ENCODE measurements around the gene RPRML. TPM values are rescaled to one million over a fixed set of nuclear protein-coding genes. Genes with fewer than 3 reads are reported as not detected.
"Not testable (repeated sequence)": the region's sequence is repeated elsewhere in the genome, so short reads cannot be mapped to it uniquely, and the experiment has no call there.

Gene RPRML
- polyA plus RNA-seq (ENCODE audit: insufficient read length in 4 of 4): not detected

DNA sequence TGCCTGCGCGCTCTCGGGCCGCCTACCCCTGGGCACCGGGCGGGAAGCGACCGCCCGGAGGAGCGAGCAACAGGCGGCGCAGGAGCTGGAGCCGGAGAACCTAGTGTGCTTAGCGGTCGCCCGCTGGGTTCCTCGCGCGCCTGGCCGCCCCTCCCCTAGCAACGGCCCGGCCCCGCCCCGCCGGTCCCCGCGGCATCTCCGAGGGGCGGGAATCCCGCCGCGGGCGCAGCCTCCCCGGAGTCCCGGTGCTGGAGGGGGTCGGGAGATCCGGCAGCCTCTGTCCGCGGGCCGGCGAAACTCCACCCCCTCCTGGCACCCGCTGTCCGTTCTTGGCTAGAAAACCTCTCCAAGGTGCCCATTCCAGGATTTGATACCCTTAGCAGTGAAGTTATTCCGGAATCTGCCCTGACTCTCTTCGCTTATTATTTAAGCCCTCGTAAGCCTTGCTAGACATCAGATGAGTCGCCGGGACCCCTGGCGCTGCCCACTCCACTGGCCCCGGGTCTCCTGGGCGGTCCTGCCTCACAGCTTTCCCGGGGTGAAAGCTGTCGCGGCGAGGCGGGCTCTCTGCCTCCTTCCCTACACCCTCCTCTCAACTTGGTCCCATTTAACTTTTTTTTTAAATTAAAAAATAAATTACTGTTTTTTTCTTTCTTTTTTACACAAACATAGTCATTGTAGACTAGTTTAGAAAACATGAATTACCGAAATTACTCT is at the start of gene RPRML:
RPRML (minus strand) TSS at position 107 of the 717 bp plus-strand sequence. CDS start 246 bp downstream, outside the sequence.
- DNase-seq (ENCODE audit: low read depth in 4 of 4, low spot score in 3 of 4): no peak

- DNase-seq (ENCODE audit: low read depth in 4 of 4, low spot score in 3 of 4): not testable (repeated sequence)
Observed at GRCh38 chr17:47016966-47017365, 37.9 kb upstream of the RPRML start.

GRCh38 chr17:47013341-47013740 is 34.3 kb upstream of the RPRML start:
- no peak for DNase-seq (ENCODE audit: low read depth in 4 of 4, low spot score in 3 of 4)

GRCh38 chr17:47012457-47012856 is 33.4 kb upstream of the RPRML start:
- no peak for DNase-seq (ENCODE audit: low read depth in 4 of 4, low spot score in 3 of 4)

DNA sequence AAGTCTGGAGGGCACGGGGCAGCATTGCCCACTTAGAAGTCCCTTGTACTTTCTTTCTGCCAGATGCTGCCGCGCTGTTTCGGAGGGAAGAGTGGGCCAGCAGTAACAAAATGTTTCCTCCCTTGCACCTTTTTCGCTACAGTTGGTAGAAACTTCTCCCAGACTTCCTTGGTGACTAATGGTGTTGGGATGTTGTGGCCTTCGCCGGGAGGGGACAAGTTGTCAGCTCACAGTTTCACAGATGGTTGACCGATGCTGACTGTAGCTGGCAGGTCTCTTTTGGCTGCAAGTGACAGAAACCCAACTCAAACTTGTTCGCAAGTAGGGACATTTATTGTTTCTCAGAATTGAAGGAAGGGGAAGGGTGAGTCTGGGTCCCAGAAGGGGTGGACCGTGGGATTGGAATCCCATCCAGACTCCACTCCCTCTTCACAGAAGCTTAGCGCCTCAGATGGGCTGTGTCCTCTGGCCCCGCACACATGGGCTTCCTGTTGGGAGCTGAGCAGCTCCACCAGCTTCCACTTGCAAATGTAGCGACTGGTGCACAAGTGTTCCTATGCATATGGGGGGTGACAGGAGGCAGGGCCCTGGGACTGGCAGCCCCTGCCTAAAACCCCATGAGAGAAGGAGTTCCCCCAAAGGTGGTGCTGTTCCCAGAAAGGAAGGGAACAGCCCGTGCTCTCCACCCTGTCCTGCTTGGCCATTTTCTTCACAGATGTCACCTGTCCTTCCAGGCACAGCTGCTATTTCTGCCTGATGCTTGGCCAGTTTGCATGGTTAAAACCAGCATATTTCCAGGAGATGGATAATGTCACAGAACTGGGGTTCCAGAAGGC is 30.9 kb upstream of the RPRML start:
- no peak for DNase-seq (ENCODE audit: low read depth in 4 of 4, low spot score in 3 of 4)

DNA sequence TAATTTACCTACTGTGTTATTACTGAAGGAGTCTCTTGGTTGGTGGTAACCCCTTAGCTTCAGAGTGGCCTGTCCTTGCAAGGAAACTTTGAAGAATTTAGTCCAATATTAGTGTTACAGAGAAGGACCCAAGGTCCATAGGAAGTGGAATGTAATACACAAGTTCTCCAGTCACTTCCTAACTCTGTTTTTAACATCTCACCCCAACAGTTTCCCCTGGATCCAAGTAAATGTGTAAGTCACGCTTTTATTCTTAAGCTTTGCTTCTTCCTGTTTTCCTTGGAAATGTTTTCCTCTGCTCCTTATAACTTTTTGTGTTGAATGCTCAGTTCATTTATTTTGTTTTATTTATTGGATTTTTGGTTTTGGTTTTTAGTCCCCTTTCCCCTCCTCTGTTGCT is 25.9 kb upstream of the RPRML start:
- DNase-seq (ENCODE audit: low read depth in 4 of 4, low spot score in 3 of 4): no peak

DNA sequence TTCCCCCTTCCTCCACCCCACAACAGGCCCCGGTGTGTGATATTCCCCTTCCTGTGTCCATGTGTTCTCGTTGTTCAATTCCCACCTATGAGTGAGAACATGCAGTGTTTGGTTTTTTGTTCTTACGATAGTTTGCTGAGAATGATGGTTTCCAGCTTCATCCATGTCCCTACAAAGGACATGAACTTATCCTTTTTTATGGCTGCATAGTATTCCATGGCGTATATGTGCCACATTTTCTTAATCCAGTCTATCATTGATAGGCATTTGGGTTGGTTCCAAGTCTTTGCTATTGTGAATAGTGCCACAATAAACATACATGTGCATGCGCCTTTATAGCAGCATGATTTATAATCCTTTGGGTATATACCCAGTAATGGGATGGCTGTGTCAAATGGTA is 24.8 kb upstream of the RPRML start:
- DNase-seq (ENCODE audit: low read depth in 4 of 4, low spot score in 3 of 4): not testable (repeated sequence)

DNA sequence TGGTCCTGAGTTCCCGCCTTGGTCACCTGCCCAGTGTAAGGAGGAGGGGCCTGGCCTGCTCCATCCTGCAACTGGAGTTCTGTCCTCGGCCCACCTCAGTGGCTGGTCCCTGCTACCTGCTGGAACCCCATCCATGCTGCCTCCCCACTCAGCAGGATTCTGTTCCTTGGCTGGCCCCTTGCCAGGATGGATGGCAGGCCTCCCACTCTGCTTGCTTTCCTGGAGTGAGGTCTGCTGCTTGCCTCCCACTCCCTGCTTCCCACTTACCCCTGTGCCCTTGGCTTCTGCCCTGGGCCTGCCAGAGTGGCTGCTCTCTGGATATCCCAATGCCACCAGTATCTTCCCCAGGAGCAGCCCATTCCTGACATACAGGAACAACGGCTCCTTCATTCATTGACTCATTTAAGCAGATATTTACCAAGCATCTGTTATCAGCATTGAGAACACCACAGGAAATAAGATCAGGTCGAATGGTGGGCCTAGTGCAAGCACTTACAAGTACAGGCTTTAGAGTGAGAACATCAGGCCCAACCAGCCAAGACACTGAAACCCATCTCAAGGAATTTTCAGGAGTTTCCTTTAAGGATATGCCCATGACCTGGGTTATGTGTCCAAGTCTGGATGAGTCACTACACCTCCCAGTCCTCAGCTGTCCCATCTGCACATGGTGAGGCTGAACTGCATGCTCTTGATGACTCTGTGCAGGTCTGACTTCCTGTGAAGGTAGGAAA is 17.0 kb upstream of the RPRML start:
- no peak for DNase-seq (ENCODE audit: low read depth in 4 of 4, low spot score in 3 of 4)

DNA sequence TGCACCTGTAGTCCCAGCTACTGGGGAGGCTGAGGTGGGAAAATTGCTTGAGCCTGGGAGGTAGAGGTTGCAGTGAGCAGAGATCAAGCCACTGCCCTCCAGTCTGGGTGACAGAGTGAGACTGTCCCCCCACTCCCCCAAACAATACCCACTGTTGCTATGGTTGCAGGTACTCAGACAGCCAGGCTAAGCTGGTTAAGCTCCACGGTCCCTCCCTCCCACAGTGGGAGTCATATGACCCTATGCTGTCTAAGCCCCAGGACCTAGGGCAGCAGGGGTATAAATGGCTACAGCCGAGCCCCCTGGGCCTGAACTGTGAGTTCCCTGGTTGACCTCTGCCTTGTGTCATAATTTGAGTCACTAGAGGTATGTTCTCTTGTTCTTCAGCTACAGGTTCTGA is 15.9 kb upstream of the RPRML start:
- DNase-seq (ENCODE audit: low read depth in 4 of 4, low spot score in 3 of 4): no peak

GRCh38 chr17:46991617-46992016 is 12.6 kb upstream of the RPRML start:
- no peak for DNase-seq (ENCODE audit: low read depth in 4 of 4, low spot score in 3 of 4)

DNA sequence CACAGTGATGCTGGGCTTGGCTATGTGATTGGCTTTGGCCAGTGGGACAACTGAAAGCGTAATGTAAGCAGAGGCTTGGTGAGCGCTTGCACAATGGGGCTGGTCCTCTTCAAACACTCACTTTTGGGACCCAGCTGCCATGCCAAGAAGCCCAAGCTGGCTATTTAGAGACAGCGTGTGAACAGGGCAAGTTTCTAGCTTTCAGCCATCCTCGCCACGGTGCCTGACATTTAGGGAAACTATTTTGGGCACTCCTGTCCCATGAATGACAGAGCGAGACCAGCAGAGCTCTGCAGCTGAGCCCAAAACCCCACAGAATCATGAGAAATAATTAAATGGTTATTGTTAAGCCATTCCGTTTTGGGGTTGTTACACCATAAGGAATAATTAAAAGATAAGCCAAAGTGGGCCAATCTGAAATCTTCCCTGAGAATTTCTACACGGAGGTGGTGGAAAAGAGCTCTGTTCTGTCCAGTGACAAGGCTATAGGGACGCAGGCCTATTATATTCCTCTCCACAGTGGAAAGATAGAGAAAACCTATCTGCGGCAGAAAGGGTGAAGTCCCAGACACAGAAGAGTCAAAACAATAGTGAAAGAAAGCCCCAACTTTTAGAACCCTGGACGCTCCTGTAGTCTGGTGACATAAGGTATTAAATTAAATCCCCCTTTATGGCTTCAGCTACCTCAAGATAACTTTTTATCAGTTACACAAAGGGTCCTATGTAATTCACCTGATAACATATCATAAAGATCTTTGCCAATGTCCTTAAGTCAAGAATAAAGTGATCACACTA is 10.8 kb upstream of the RPRML start:
- DNase-seq (ENCODE audit: low read depth in 4 of 4, low spot score in 3 of 4): no peak

GRCh38 chr17:46987927-46988326 is 8.9 kb upstream of the RPRML start:
- DNase-seq (ENCODE audit: low read depth in 4 of 4, low spot score in 3 of 4): not testable (repeated sequence)

DNA sequence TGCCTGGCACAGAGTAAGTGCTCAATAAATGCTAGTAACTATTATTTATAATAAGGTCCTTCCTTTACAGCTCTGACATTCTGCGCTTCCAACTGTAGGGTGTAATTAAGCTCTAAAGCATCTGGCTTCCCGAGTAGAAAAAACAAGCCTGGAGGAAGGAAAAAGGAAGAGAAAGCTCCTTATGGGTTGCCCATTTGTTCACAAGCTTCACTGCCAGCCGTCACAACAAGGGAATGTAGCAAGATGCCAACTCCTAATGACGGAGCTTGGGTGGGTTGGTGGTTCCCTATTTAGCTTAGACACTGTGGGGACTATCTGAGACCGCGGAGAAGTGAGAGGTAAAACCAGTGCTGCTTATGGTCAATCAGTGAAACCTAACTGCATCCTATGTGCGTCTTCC is 7.3 kb upstream of the RPRML start:
- no peak for DNase-seq (ENCODE audit: low read depth in 4 of 4, low spot score in 3 of 4)

- DNase-seq (ENCODE audit: low read depth in 4 of 4, low spot score in 3 of 4): no peak
Observed at GRCh38 chr17:46984892-46985291, 5.8 kb upstream of the RPRML start.

- DNase-seq (ENCODE audit: low read depth in 4 of 4, low spot score in 3 of 4): no peak
Observed at GRCh38 chr17:46984341-46984740, 5.3 kb upstream of the RPRML start.

GRCh38 chr17:46983782-46984181 is 4.7 kb upstream of the RPRML start:
- no peak for DNase-seq (ENCODE audit: low read depth in 4 of 4, low spot score in 3 of 4)

- no peak for DNase-seq (ENCODE audit: low read depth in 4 of 4, low spot score in 3 of 4)
Observed at GRCh38 chr17:46982577-46982976, 3.5 kb upstream of the RPRML start.

DNA sequence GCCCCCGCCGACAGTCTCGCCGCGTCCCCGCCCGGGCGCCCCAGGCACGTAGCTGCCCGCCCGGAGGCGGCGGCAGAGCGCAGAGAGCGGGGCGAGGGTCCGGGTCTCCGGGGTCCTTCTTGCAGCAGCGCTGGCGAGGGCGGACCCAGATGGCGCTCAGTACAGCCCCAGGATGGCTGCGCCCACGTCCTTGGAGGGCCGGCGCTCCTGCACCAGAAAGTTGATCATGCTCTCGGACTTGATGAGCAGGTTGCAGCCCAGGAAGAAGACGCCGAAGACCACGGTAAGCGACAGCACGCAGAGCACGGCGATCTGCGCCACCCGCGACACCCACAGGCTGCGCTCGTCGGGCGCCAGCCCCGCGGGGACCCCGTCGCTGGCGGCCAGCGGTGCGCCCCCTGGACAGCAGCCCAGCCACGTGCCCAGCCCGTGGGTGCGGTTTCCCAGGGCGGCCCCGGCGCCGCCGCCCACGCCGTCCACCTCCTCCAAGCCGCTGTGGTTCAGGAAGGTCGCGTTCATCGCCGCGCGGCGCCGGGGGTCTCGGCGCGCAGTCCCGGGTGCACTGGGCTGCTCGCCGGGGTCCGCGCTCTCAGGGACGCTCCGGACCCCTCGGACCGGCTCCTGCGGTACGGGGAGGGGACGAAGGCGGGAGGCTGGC is 435 bp downstream of the RPRML start:
- DNase-seq (ENCODE audit: low read depth in 4 of 4, low spot score in 3 of 4): no peak

- no peak for DNase-seq (ENCODE audit: low read depth in 4 of 4, low spot score in 3 of 4)
Observed at GRCh38 chr17:46977750-46978488, 1.1 kb downstream of the RPRML start.
